H7 (cell line): ENCODE data around the gene IFITM10. TPM values are rescaled to one million over a fixed set of nuclear protein-coding genes. Genes with fewer than 3 reads are reported as not detected.

Experiments used
- DNase-seq: peaks from one replicate; pipeline ENCODE4 v3.0.0; 2012
- H3K27me3 ChIP-seq: 2 replicates; pipeline ENCODE4 v1.6.0; 2011; ENCODE audit warnings: mild to moderate bottlenecking, low read length; ENCODE audit not compliant: control insufficient read depth, insufficient read depth
- H3K36me3 ChIP-seq: replicated peaks from 2 replicates; pipeline ENCODE4 v1.5.1; 2011; ENCODE audit warnings: low read length; ENCODE audit not compliant: control insufficient read depth, insufficient read depth
- H3K4me3 ChIP-seq: 2 replicates; pipeline ENCODE4 v1.5.1; 2011; ENCODE audit warnings: low read depth, mild to moderate bottlenecking, control low read depth, low read length, moderate library complexity; ENCODE audit not compliant: insufficient read depth
- total RNA-seq: library from RNA; depleted of rRNA; stranded (reverse); fragments of >200 nt; shearing (Covaris generic); gene quantifications from 2 replicates; pipeline ENCODE4 v1.2.3, GENCODE V29; 2014

The IFITM10 gene
- total RNA-seq, 1 experiment from 2014 or later, result 0.42 TPM

- peaks cover 2% of the 10 kb centered on the region for H3K36me3 ChIP-seq
- DNase-seq, result peak; percentile 48
These were observed 3.5 kb upstream of the IFITM10 start for GRCh38 chr11:1753929-1754305.

GRCh38 chr11:1753229-1753928, 3.0 kb upstream of the IFITM10 start:
- Histone ChIP-seq H3K27me3 (peaks cover 20% of the 10 kb centered on the region), H3K36me3 (peaks cover 2% of the 10 kb centered on the region), H3K4me3 (no peak overlapping the region)
- DNase-seq, result peak; percentile 51

More at GRCh38 chr11:1753929-1754305, 3.5 kb upstream of the IFITM10 start:
- no peak overlapping the region for H3K4me3 ChIP-seq
- H3K27me3 ChIP-seq, result peaks cover 15% of the 10 kb centered on the region

GRCh38 chr11:1752907-1753228, 2.5 kb upstream of the IFITM10 start:
- peaks cover 2% of the 10 kb centered on the region for H3K36me3 ChIP-seq
- H3K27me3 ChIP-seq, result peaks cover 25% of the 10 kb centered on the region
- peak; percentile 41 for DNase-seq
- no peak overlapping the region for H3K4me3 ChIP-seq

- Histone ChIP-seq H3K36me3 (peaks cover under 1% of the 10 kb centered on the region), H3K4me3 (no peak overlapping the region), H3K27me3 (peaks cover 27% of the 10 kb centered on the region)
- peak; percentile 60 for DNase-seq
These were observed 1.9 kb upstream of the IFITM10 start for GRCh38 chr11:1751999-1752906.

GRCh38 chr11:1751531-1751921, 1.1 kb upstream of the IFITM10 start:
- DNase-seq, result no peak
- Histone ChIP-seq H3K27me3 (peaks cover 27% of the 10 kb centered on the region), H3K36me3 (no peaks in the 10 kb centered on the region; the same call in none of the 2 replicates), H3K4me3 (no peak overlapping the region)

- no peaks in the 10 kb centered on the region; the same call in none of the 2 replicates for H3K36me3 ChIP-seq
- peak; percentile 69 for DNase-seq
- H3K27me3 ChIP-seq, result peaks cover 27% of the 10 kb centered on the region
- H3K4me3 ChIP-seq, result no peak overlapping the region
These were observed 590 bp upstream of the IFITM10 start for GRCh38 chr11:1750840-1751530.

GRCh38 chr11:1749395-1750351, 722 bp downstream of the IFITM10 start:
- DNase-seq, result peak; percentile 77
- Histone ChIP-seq H3K4me3 (peak overlapping the region; percentile 33), H3K36me3 (no peaks in the 10 kb centered on the region; the same call in none of the 2 replicates)

GRCh38 chr11:1748636-1749394, 1.6 kb downstream of the IFITM10 start:
- peaks cover 27% of the 10 kb centered on the region for H3K27me3 ChIP-seq
- H3K4me3 ChIP-seq, result peak overlapping the region; percentile 33
- no peaks in the 10 kb centered on the region; the same call in none of the 2 replicates for H3K36me3 ChIP-seq
- DNase-seq, result peak; percentile 91

More at GRCh38 chr11:1749395-1750351, 722 bp downstream of the IFITM10 start:
- peaks cover 27% of the 10 kb centered on the region for H3K27me3 ChIP-seq

- DNase-seq, result peak; percentile 84
- Histone ChIP-seq H3K36me3 (no peaks in the 10 kb centered on the region), H3K27me3 (peaks cover 27% of the 10 kb centered on the region), H3K4me3 (peak overlapping the region; percentile 33; the same call in 1 of the 2 replicates)
These were observed 2.4 kb downstream of the IFITM10 start for GRCh38 chr11:1747753-1748635.

- peaks cover 27% of the 10 kb centered on the region for H3K27me3 ChIP-seq
- H3K4me3 ChIP-seq, result no peak overlapping the region
- peak; percentile 64 for DNase-seq
- no peaks in the 10 kb centered on the region for H3K36me3 ChIP-seq
These were observed 3.2 kb downstream of the IFITM10 start for GRCh38 chr11:1746956-1747752.

- no peaks in the 10 kb centered on the region for H3K36me3 ChIP-seq
- H3K27me3 ChIP-seq, result peaks cover 27% of the 10 kb centered on the region
- H3K4me3 ChIP-seq, result no peak overlapping the region
- DNase-seq, result peak; percentile 65
These were observed 3.9 kb downstream of the IFITM10 start for GRCh38 chr11:1746511-1746931.
